ENCODE data around the gene NOS1AP. TPM values are rescaled to one million over a fixed set of nuclear protein-coding genes. Genes with fewer than 3 reads are reported as not detected.

The NOS1AP gene
- total RNA-seq, 1 experiment from 2014 or later, result 9.9 TPM

DNA sequence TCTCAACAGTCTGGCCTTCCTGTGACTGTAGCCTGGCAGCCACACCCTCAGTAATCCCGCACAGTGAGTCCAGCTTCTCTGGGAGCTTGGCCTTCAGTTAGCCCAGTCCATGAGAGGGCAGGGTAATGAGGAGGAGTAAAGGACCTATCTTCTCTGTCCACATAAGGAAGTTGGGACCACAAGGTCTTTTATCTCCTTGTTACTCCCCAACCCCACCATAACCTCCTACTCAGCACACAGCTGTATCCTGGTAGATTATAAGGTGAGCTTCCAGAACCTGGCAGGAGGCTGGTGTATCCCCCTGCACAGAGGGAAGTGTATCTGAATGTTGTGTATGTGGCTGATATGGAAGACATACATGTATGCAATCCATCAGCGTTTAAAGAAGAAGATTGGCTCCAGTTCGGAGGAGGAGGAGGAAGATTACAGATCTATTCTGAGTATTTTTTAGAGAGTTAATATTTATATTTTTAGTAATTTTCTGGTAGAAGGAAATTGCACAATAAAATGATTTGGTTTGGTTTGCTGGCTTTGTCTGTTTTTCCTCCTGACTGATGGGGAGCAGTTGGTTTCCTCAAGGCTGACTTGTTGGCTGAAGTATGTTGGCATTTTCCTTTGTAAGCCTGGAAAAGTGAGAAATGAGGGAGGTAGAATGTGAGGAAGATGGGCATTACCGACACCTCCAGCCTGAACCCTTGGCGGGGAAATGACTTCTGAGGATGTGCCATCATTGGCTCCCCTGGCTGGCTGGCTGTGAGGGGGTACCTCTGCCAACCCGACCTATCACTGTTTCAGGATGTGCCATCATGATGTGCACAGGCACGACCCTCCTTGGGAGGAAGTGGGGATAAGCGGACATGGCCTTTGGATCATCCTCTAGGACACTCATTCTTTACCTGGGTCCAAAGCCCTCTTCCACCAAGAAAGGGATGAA lies 317.1 kb downstream of the NOS1AP start:
- CTCF ChIA-PET, result interaction anchor here (2.4 kb wide), 1 partner anchor 29 kb away, joined by 5 read pairs; no protein-coding TSS in a partner anchor
- H3K27me3 Mint-ChIP-seq (ENCODE audit: unreplicated experiment), result no peaks in the 10 kb centered on the region
- DNase-seq, result no peak
- no peak overlapping the region for H3K27ac Mint-ChIP-seq (ENCODE audit: unreplicated experiment)
- H3K4me1 Mint-ChIP-seq (ENCODE audit: low read depth, unreplicated experiment), result peaks cover 39% of the 10 kb centered on the region
- H3K36me3 Mint-ChIP-seq (ENCODE audit: insufficient read depth, unreplicated experiment), result peaks cover 7% of the 10 kb centered on the region
- H3K4me3 Mint-ChIP-seq (ENCODE audit: low read depth, unreplicated experiment), result no peak overlapping the region
- TF ChIP-seq, protein P1, sequence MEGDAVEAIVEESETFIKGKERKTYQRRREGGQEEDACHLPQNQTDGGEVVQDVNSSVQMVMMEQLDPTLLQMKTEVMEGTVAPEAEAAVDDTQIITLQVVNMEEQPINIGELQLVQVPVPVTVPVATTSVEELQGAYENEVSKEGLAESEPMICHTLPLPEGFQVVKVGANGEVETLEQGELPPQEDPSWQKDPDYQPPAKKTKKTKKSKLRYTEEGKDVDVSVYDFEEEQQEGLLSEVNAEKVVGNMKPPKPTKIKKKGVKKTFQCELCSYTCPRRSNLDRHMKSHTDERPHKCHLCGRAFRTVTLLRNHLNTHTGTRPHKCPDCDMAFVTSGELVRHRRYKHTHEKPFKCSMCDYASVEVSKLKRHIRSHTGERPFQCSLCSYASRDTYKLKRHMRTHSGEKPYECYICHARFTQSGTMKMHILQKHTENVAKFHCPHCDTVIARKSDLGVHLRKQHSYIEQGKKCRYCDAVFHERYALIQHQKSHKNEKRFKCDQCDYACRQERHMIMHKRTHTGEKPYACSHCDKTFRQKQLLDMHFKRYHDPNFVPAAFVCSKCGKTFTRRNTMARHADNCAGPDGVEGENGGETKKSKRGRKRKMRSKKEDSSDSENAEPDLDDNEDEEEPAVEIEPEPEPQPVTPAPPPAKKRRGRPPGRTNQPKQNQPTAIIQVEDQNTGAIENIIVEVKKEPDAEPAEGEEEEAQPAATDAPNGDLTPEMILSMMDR (IDR thresholded peaks at IDR 0.05; ENCODE audit: unreplicated experiment), result no peak
- intact Hi-C loops (cut with micrococcal nuclease; ENCODE audit: unreplicated experiment), result no loop called here
- no TSS peak for BruUV-seq (replicated peaks)
- no peaks in the 10 kb centered on the region for H3K9me3 Mint-ChIP-seq (ENCODE audit: low read depth, unreplicated experiment)

DNA sequence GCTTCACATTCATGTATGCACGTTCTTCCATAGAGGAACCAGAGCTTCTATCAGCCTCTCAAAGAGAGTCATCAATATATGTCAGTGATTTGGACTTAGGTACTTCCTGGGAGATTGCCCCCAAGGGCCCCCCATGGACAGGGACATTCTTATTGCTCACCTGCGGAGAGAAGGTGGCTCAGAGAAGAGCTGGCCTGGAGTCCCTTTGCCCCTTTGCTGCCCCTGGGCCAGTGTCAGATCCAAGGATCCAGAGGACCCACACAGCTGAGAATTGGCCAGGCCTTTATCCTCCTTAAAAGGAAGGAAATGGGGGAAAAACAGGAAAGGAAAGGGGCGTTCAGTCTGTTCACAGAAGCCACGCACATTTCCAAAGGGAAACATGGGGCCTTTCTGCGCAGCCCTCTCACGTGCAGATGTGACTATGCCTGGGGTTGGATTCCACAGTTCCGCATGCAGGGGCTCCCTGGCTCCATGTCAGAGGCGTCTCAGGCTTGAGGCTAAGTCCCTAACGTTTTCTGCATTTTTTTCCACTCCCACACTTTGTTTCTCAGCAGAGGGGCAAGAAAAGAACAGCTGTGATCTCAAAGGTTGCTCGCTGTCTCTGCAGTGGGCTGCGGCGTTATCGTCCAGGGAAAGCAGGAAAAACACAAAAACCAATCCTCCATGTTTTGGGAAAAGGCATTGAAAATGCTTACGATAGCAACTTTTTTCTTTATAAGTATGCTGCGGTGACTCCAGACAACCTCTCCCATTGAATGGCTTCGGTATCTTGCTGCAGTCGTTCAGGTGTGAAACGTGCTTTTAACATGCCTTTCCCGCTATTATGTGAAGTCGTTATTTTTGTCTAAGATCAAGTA lies 318.0 kb downstream of the NOS1AP start:
- no peak for DNase-seq

GRCh38 chr1:162388083-162388594 lies 318.6 kb downstream of the NOS1AP start:
- TF ChIP-seq, protein P1 (IDR thresholded peaks at IDR 0.05; ENCODE audit: unreplicated experiment), result no peak
- H3K9me3 Mint-ChIP-seq (ENCODE audit: low read depth, unreplicated experiment), result no peaks in the 10 kb centered on the region
- no peak overlapping the region for H3K27ac Mint-ChIP-seq (ENCODE audit: unreplicated experiment)
- no peak overlapping the region for H3K4me3 Mint-ChIP-seq (ENCODE audit: low read depth, unreplicated experiment)
- no TSS peak for BruUV-seq (replicated peaks)
- CTCF ChIA-PET, result interaction anchor here (1.9 to 2.4 kb wide), 2 partner anchors 30 to 31 kb away, joined by 5 to 9 read pairs; no protein-coding TSS in a partner anchor
- H3K27me3 Mint-ChIP-seq (ENCODE audit: unreplicated experiment), result no peaks in the 10 kb centered on the region
- peaks cover 35% of the 10 kb centered on the region for H3K4me1 Mint-ChIP-seq (ENCODE audit: low read depth, unreplicated experiment)
- intact Hi-C loops (cut with micrococcal nuclease; ENCODE audit: unreplicated experiment), result no loop called here
- no peaks in the 10 kb centered on the region for H3K36me3 Mint-ChIP-seq (ENCODE audit: insufficient read depth, unreplicated experiment)
- DNase-seq, result no peak

More for the DNA sequence above, 318.0 kb downstream of the NOS1AP start:
- BruUV-seq (replicated peaks), result no TSS peak
- no peaks in the 10 kb centered on the region for H3K9me3 Mint-ChIP-seq (ENCODE audit: low read depth, unreplicated experiment)
- peaks cover 41% of the 10 kb centered on the region for H3K4me1 Mint-ChIP-seq (ENCODE audit: low read depth, unreplicated experiment)
- H3K27me3 Mint-ChIP-seq (ENCODE audit: unreplicated experiment), result no peaks in the 10 kb centered on the region
- TF ChIP-seq, protein P1 (IDR thresholded peaks at IDR 0.05; ENCODE audit: unreplicated experiment), result no peak
- intact Hi-C loops (cut with micrococcal nuclease; ENCODE audit: unreplicated experiment), result no loop called here
- H3K4me3 Mint-ChIP-seq (ENCODE audit: low read depth, unreplicated experiment), result no peak overlapping the region
- H3K36me3 Mint-ChIP-seq (ENCODE audit: insufficient read depth, unreplicated experiment), result no peaks in the 10 kb centered on the region
- CTCF ChIA-PET, result interaction anchor here (2.4 kb wide), 1 partner anchor 30 kb away, joined by 5 read pairs; no protein-coding TSS in a partner anchor
- H3K27ac Mint-ChIP-seq (ENCODE audit: unreplicated experiment), result no peak overlapping the region

DNA sequence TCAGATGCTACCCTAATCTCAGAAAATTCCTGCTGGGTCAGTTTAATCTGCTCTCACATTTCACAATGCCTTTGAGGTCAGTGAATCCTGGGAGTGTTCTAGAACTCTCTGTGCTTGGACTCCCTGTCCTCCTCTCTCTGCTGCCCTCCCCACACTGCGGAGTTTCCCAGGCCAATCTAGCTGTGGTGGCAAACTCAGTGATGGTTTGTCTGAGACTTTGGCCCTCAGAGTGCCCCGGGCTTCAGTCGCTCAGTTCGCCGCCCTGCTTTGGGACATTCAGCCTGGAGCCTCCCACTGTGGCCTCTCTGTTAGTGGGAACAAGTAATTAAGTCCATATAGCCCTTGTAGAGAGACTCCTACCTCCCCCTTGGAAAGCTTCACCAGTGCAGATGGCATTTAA lies 319.1 kb downstream of the NOS1AP start:
- BruUV-seq (replicated peaks), result no TSS peak
- no peak overlapping the region for H3K4me3 Mint-ChIP-seq (ENCODE audit: low read depth, unreplicated experiment)
- DNase-seq, result no peak

More for the DNA sequence above, 319.1 kb downstream of the NOS1AP start:
- Mint-ChIP-seq H3K36me3 (ENCODE audit: insufficient read depth, unreplicated experiment) (no peaks in the 10 kb centered on the region), H3K9me3 (ENCODE audit: low read depth, unreplicated experiment) (no peaks in the 10 kb centered on the region), H3K27ac (ENCODE audit: unreplicated experiment) (no peak overlapping the region), H3K4me1 (ENCODE audit: low read depth, unreplicated experiment) (peaks cover 35% of the 10 kb centered on the region), H3K27me3 (ENCODE audit: unreplicated experiment) (no peaks in the 10 kb centered on the region)
- TF ChIP-seq, protein P1 (IDR thresholded peaks at IDR 0.05; ENCODE audit: unreplicated experiment), result no peak
- CTCF ChIA-PET, result interaction anchor here (0.5 to 1.9 kb wide), 4 partner anchors 31 to 326 kb away, joined by 3 to 9 read pairs (median 3); no protein-coding TSS in a partner anchor
- intact Hi-C loops (cut with micrococcal nuclease; ENCODE audit: unreplicated experiment), result no loop called here

All from Calu3 (cell line).